NCI-H1436 (cell line): ENCODE results near the gene CNIH1.
"Not testable (repeated sequence)": the region's sequence is repeated elsewhere in the genome, so short reads cannot be mapped to it uniquely, and the experiment has no call there.

Experiments used
- DNase-seq: peaks from one replicate; lab custom pipeline; 2025; lab: John Stamatoyannopoulos, UW

Gene CNIH1

DNA sequence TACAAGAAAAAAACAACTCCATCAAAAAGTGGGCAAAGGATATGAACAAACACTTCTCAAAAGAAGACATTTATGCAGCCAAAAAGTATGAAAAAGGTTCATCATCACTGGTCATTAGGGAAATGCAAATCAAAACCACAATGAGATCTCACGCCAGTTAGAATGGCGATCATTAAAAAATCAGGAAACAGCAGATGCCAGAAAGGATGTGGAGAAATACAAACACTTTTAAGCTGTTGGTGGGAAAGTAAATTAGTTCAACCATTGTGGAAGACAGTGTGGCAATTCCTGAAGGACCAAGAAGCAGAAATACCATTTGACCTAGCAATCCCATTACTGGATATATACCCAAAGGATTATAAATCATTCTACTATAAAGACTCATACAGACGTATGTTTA lies 60.6 kb downstream of the CNIH1 start:
- not testable (repeated sequence) for DNase-seq

- not testable (repeated sequence) for DNase-seq
Observed at GRCh38 chr14:54378893-54379292, 62.3 kb downstream of the CNIH1 start.

GRCh38 chr14:54377501-54377900 lies 63.7 kb downstream of the CNIH1 start:
- DNase-seq: no peak

- DNase-seq: no peak
Observed at GRCh38 chr14:54374117-54374884, 66.9 kb downstream of the CNIH1 start.
